SK-N-MC (cell line): Measurements from ENCODE around the gene KCNJ10.

Experiments
- DNase-seq: peaks from one replicate; pipeline ENCODE4 v3.0.0-alpha.2; 2011; ENCODE audit warnings: low read depth, low spot score
- H3K27ac ChIP-seq: fragments of 200-600 bp; sonication (generic); 2 replicates; pipeline ENCODE4 v1.5.1; 2016; ENCODE audit warnings: mixed run types
- H3K36me3 ChIP-seq: fragments of 200-600 bp; sonication (generic); 2 replicates; pipeline ENCODE4 v1.6.1; 2017; ENCODE audit warnings: antibody characterized with exemption, low read length, mixed read lengths; ENCODE audit not compliant: insufficient read depth
- H3K4me3 ChIP-seq: fragments of 200-600 bp; sonication (generic); 2 replicates; pipeline ENCODE4 v1.5.1; 2016
- H3K9ac ChIP-seq: fragments of 200-600 bp; sonication (generic); 2 replicates; pipeline ENCODE4 v1.8.0; 2017; ENCODE audit warnings: mixed run types, mixed read lengths; ENCODE audit not compliant: insufficient read length
- H3K9me3 ChIP-seq: fragments of 200-600 bp; sonication (generic); 2 replicates; pipeline ENCODE4 v1.6.1; 2017; ENCODE audit warnings: low read depth, mild to moderate bottlenecking, antibody characterized with exemption, low read length, moderate library complexity, mixed read lengths
- EZH2 ChIP-seq: fragments of 200-600 bp; sonication (generic); IDR thresholded peaks from one replicate; pipeline ENCODE4 v1.6.1; 2017; ENCODE audit warnings: antibody characterized with exemption
- FOXP2 ChIP-seq: optimal IDR thresholded peaks from 2 replicates; pipeline ENCODE3; 2011; ENCODE audit warnings: mild to moderate bottlenecking, moderate library complexity; ENCODE audit not compliant: insufficient read depth; ENCODE audit errors: extremely low read length, control extremely low read depth
- POLR2AphosphoS5 ChIP-seq: IDR thresholded peaks from 2 replicates; pipeline ENCODE4 v1.6.1; 2012; ENCODE audit warnings: mild to moderate bottlenecking, low read depth, low read length, borderline replicate concordance

KCNJ10 gene

GRCh38 chr1:160069460-160070231 is at the start of gene KCNJ10:
TSS of gene KCNJ10 (minus strand) at chr1:160070160. CDS start at chr1:160042532, 27,628 bp downstream.
- no peak for TF ChIP-seq POLR2AphosphoS5
- TF ChIP-seq FOXP2 = no peak
- TF ChIP-seq EZH2 = no peak
- Histone ChIP-seq H3K27ac (no peak within 1 kb of the TSS), H3K9me3 (no peaks in the 10 kb centered on the region), H3K4me3 (peak within 1 kb of the TSS; percentile 75), H3K9ac (no peak within 1 kb of the TSS), H3K36me3 (no peaks in the 10 kb centered on the region)
- no peak for DNase-seq

DNA sequence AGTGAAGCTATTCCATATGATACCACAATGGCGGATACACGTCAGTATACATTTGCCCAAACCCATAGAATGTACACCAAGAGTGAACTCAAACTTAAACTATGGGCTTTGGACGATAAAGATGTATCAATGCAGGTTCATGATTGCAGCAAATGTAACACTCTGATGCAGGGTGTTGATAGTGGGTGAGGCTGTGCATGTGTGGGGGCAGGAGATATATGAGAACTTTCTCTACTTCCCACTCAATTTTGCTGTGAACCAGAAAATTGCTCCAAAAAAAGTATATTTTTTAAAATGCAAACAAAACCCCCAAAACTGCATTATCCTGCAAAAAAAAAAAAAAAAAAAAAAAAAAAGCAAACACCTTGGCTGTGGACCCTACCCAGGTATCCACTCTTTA is 49.0 kb upstream of the KCNJ10 start:
- Histone ChIP-seq H3K9ac (no peak overlapping the region), H3K36me3 (no peaks in the 10 kb centered on the region), H3K27ac (no peak overlapping the region), H3K9me3 (no peaks in the 10 kb centered on the region), H3K4me3 (no peak overlapping the region)
- TF ChIP-seq POLR2AphosphoS5 = no peak
- TF ChIP-seq FOXP2 = no peak
- no peak for TF ChIP-seq EZH2
- DNase-seq = no peak

- H3K27ac ChIP-seq = no peak overlapping the region
- no peak overlapping the region for H3K4me3 ChIP-seq
- TF ChIP-seq POLR2AphosphoS5 (no peak), FOXP2 (no peak), EZH2 (no peak)
- H3K9me3 ChIP-seq = no peaks in the 10 kb centered on the region
- no peaks in the 10 kb centered on the region for H3K36me3 ChIP-seq
- DNase-seq = no peak
- no peak overlapping the region for H3K9ac ChIP-seq
These were observed 47.8 kb upstream of the KCNJ10 start for GRCh38 chr1:160117709-160118183.

DNA sequence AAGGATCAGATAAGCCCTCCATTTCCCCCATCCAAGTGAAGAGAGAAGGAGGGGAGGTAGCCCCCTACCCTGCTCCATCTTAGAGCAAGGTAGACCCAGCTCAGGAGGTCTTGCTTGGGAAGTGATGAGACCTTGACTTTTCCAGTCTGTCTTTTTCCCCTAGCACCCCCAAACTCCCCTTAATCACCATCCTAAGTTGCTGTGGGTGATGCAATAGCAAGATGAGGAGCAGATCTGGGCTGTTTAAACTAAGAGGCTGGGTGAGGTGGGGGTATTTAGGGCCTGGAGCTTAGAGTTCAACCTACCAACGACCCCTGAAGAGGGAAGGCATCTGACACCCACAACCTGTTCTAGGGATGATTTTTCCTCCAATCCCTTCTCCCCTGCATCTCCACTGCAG is 47.3 kb upstream of the KCNJ10 start:
- Histone ChIP-seq H3K36me3 (no peaks in the 10 kb centered on the region), H3K9me3 (no peaks in the 10 kb centered on the region), H3K27ac (no peak overlapping the region), H3K9ac (no peak overlapping the region), H3K4me3 (no peak overlapping the region)
- TF ChIP-seq FOXP2 (no peak), POLR2AphosphoS5 (no peak), EZH2 (no peak)
- DNase-seq = no peak

DNA sequence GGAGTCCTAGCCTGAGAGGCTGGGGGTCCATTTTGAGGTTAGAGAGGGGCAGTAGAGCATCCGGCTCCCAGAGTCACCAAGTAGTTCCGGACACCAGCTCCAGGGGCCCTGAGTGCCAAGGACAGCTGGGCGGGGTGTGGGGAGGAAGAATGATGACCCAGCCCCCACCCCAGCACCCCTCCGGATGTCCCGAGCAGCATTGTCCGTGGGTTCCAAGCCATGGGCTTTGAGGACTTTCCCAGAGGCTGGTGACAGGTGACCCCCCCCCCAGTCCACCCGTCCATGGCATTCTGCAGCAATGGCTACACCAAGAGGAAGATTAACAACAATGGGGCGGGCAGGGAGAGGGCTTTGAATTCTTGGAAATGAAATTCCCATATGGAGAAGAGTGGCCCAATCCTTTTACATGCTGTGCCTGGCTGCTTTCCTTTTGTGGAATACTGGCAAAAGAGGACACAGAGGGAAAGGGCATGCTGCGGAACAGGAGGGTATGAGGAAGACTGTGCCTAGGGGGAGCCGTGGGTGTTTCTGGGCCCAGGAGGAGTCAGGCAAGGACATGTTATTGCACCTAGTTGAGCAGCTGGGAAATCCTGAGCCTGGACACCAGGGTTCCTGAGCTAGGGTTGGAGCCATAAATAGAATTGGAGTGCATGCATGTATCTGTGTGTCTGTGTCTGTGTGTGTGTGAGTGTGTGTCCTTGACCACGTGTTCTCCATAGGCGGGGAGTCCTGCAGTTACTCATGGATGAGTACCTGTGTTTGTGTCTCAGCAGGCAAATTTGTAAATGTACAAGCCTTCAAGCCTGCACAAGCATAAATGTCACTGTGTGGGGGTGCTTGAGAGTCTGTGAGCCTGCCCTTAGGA is 46.6 kb upstream of the KCNJ10 start:
- DNase-seq = no peak
- Histone ChIP-seq H3K9ac (no peak overlapping the region), H3K9me3 (no peaks in the 10 kb centered on the region), H3K27ac (no peak overlapping the region), H3K4me3 (no peak overlapping the region), H3K36me3 (no peaks in the 10 kb centered on the region)
- TF ChIP-seq EZH2 = no peak
- no peak for TF ChIP-seq POLR2AphosphoS5
- TF ChIP-seq FOXP2 = no peak

- Histone ChIP-seq H3K27ac (no peak within 1 kb of the TSS), H3K9me3 (no peaks in the 10 kb centered on the region), H3K36me3 (no peaks in the 10 kb centered on the region), H3K9ac (no peak within 1 kb of the TSS), H3K4me3 (no peak within 1 kb of the TSS)
- TF ChIP-seq FOXP2 (no peak), POLR2AphosphoS5 (no peak), EZH2 (no peak)
- no peak for DNase-seq
These were observed 45.8 kb upstream of the KCNJ10 start, which contains the start of gene ATP1A2 for GRCh38 chr1:160115545-160116282. TSS of gene ATP1A2 (plus strand) at chr1:160115759. CDS start at chr1:160115862, 103 bp downstream.

DNA sequence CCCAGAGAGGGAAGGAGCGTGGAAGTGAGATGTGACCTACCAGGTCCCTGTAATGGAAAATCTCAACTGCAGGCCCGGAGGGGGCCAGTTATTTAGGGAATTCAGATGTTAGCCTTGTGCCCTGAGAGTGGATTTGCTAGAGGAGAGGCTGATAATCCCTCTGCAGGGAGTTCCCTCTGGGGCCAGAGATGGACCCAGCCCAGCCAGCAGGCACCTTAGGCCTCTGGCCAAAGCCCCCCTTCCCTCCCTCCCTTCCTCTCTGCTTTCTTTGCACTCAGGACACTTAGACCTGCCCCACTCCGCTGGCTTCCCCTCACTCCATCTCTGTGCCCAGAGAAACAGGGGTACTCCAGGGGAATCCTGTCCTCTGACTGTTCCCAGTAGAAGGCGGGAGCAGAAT is 44.1 kb upstream of the KCNJ10 start:
- no peak for DNase-seq
- Histone ChIP-seq H3K9ac (no peak overlapping the region), H3K9me3 (no peaks in the 10 kb centered on the region), H3K36me3 (no peaks in the 10 kb centered on the region), H3K4me3 (no peak overlapping the region), H3K27ac (no peak overlapping the region)
- TF ChIP-seq EZH2 (no peak), FOXP2 (no peak), POLR2AphosphoS5 (no peak)

DNA sequence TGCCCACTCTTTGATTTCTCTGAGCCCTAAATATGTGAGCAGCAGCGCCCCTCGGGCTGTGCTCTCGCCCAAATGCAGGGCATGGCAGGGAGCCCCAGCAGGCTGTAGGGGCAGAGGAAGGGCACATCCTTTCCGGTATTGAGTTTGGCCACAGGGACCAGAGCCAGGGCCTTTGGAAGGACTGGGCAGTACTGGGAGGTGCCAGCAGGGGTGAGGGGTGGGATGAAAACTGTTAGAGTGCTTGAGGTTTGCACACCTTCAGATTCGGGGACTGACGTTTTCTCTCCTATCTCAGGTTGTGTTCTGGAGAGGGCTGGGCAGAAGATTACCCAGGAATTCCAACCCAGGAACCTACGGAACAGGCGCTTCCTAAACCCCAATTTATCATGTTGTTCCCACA is 43.4 kb upstream of the KCNJ10 start:
- DNase-seq = no peak
- Histone ChIP-seq H3K4me3 (no peak overlapping the region), H3K9me3 (no peaks in the 10 kb centered on the region), H3K36me3 (no peaks in the 10 kb centered on the region), H3K27ac (no peak overlapping the region), H3K9ac (no peak overlapping the region)
- no peak for TF ChIP-seq EZH2
- TF ChIP-seq POLR2AphosphoS5 = no peak
- TF ChIP-seq FOXP2 = no peak
